Adipocyte (in vitro differentiated cells): ENCODE measurements around the gene PRX.

Experiments used
- DNase-seq: peaks from one replicate; pipeline ENCODE4 v3.0.0-alpha.2; 2015; ENCODE audit warnings: low read depth
- H3K27me3 ChIP-seq: replicated peaks from 2 replicates; pipeline ENCODE4 v1.7.0; 2013; ENCODE audit warnings: mild to moderate bottlenecking, low read length, moderate library complexity; ENCODE audit not compliant: control insufficient read depth, insufficient read depth
- H3K36me3 ChIP-seq: 2 replicates; pipeline ENCODE4 v1.7.0; 2013; ENCODE audit warnings: low read length, mild to moderate bottlenecking, moderate library complexity; ENCODE audit not compliant: control insufficient read depth, insufficient read depth, severe bottlenecking
- H3K4me1 ChIP-seq: 2 replicates; pipeline ENCODE4 v1.7.0; 2013; ENCODE audit warnings: mild to moderate bottlenecking, low read length, moderate library complexity; ENCODE audit not compliant: control insufficient read depth, insufficient read depth
- H3K4me3 ChIP-seq: 2 replicates; pipeline ENCODE4 v1.7.0; 2013; ENCODE audit warnings: mild to moderate bottlenecking, low read length, moderate library complexity
- H3K9ac ChIP-seq: 2 replicates; pipeline ENCODE4 v1.7.0; 2013; ENCODE audit warnings: mild to moderate bottlenecking, low read length, moderate library complexity
- H3K9me3 ChIP-seq: 2 replicates; pipeline ENCODE4 v1.7.0; 2013; ENCODE audit warnings: mild to moderate bottlenecking, low read length, moderate library complexity; ENCODE audit not compliant: control insufficient read depth

Gene PRX

DNA sequence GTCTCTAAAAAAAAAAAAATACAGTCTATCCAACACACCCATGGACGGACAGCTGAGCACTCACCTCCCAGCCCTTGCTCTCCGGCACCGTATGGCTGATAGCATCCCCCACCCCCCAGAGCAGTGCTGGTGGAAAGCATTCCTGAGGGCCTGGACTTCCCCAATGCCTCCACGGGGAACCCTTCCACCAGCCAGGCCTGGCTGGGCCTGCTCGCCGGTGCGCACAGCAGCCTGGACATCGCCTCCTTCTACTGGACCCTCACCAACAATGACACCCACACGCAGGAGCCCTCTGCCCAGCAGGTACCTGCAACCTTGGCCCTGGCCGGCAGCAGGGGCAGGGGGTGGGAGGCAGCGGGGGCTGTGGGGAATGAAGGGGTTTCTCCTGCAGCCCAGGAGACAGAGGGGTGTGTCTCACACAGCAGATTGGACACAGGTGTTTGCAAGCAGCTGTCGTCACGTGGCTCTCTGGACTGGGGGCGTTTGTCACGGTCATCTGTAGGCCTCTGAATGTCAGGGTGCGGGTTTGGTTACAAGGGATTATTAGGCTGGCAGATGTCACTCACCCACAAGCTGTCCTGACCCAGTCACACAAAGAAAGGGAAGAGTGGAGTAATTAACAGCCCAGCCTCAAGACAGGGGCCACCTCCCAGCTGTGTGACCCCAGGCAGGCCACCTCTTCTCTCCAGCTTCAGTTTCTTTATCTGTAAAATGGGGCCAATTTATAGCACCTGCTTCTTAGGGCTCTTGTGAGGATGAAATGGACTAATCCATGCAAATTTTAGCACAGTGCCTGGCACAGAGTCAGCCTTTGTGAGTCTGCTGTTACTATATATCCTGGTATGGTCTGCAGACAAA lies 45.4 kb downstream of the PRX start:
- H3K4me3 ChIP-seq, result no peak overlapping the region
- no peaks in the 10 kb centered on the region for H3K27me3 ChIP-seq
- peaks cover 46% of the 10 kb centered on the region for H3K36me3 ChIP-seq
- no peaks in the 10 kb centered on the region for H3K9me3 ChIP-seq
- peaks cover 3% of the 10 kb centered on the region for H3K4me1 ChIP-seq
- DNase-seq, result no peak
- no peak overlapping the region for H3K9ac ChIP-seq

DNA sequence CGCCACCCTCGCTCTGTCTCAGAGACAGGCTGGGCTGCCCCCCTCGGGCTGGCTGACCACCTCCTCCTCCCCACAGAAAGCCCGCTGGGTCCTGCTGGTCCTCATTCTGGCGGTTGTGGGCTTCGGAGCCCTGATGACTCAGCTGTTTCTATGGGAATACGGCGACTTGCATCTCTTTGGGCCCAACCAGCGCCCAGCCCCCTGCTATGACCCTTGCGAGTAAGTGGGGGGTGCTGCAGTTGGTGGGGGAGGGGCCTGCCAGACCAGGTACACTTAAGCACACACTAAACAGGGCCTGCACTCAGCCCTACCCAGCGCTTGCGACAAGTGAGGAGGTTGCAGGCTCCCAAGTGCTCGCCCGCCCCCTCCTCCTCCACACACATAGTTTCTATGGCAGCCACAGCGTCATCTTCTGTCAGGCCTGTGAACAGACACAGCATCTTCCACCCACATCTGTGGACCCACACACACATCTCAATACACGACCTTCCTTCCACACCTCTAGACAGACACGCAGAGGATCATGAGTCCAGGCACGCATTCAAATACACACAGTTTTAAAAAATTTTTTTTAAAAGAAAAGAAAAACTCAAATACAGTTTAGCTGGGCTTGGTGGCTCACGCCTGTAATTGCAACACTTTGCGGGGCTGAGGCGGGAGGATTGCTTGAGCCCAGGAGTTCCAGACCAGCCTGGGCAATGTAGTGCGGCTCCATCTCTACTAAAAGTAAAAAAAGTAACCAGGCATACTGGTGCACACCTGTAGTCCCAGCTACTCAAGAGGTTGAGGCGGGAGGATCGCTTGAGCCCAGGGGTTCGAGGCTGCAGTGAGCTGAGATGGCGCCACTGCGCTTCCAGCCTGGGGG lies 46.2 kb downstream of the PRX start:
- H3K9me3 ChIP-seq, result no peaks in the 10 kb centered on the region
- H3K36me3 ChIP-seq, result peaks cover 39% of the 10 kb centered on the region
- no peaks in the 10 kb centered on the region for H3K27me3 ChIP-seq
- no peak for DNase-seq
- H3K4me1 ChIP-seq, result peaks cover 3% of the 10 kb centered on the region
- no peak overlapping the region for H3K9ac ChIP-seq
- no peak overlapping the region for H3K4me3 ChIP-seq

DNA sequence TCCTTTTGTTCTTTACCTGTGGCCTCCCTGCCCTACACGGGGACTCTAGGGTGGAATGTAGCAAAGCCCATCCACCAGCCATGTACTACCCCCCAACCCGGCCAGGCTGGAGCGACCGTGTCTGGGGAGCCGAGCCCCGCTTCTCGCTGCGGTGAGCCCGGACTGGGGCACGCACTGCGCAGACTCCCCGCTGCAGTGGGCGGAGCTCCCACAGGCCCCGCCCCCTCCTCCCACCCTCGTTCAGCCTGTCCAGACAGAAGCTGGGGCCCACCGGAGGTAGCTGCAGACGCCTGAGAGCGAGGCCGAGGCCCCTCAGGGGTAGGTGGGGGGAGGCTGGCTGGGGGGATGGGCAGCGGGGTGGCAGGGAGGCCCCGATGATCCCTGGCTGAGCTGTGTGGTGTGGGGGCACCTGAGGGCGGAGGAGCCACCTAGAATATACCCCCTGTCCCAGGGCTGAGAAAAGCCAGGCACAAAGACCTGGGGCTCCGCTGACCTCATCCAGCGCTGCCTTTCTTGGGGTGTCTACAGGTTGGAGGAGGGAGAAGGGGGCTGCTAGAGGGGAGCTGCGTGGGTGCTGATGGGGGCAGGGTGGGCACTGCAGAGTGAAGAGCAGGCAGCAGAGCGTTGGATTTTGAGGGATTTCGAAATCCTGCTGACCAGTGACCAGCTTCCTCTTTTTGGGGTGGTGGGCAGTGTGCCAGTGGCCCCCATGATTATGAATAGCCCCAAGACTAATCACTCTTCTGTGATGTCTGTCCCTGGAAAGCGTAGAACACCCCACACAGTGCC lies 47.4 kb downstream of the PRX start:
- Histone ChIP-seq H3K9ac (peak overlapping the region; percentile 70), H3K4me1 (peaks cover 3% of the 10 kb centered on the region), H3K9me3 (no peaks in the 10 kb centered on the region), H3K36me3 (peaks cover 34% of the 10 kb centered on the region), H3K4me3 (peak overlapping the region; percentile 67), H3K27me3 (no peaks in the 10 kb centered on the region)
- peak; percentile 93 for DNase-seq

DNA sequence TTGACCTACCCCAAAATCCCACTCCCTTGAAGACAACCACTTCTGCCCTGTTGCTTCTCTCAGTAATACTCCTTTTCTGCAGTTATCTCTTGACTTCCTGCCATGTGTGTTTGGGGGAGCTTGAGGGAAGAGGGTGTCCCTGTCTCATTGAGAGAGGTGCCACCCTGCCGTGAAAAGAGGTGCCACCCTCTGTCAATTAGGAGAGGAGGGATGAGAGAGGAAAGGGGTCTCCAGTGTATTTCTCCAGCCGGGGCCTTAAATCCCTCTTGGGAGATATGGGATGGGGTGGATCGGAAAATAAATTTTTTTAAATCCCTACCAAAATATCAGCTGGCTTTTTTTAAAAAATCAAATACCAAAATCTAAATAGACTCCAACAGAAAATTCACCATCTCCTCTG lies 48.2 kb downstream of the PRX start:
- peak overlapping the region; percentile 67 for H3K4me3 ChIP-seq
- DNase-seq, result no peak

DNA sequence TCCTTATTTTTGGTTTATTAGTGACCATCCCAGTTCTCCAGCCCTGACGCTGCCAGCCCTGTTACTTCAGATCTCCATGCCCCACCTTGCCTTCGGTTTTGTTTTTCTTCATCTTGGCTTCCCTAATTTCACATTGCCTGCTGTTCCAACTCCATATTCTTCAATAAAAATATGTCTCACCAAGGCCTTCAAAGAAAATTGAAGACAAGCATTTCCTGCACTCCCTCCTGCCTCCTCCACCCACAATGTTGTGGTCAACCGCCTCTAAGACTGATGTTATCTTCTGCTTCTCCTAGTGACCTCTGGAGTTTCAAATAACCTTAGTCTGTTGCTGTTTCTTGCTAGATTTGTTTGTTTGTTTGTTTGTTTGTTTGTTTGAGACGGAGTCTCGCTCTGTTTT lies 50.1 kb downstream of the PRX start:
- no peak for DNase-seq
- Histone ChIP-seq H3K4me1 (peaks cover 3% of the 10 kb centered on the region), H3K36me3 (peaks cover 16% of the 10 kb centered on the region)

More for the DNA sequence above, 48.2 kb downstream of the PRX start:
- no peaks in the 10 kb centered on the region for H3K9me3 ChIP-seq
- no peaks in the 10 kb centered on the region for H3K27me3 ChIP-seq
- H3K4me1 ChIP-seq, result peaks cover 3% of the 10 kb centered on the region
- peak overlapping the region; percentile 70 for H3K9ac ChIP-seq
- peaks cover 26% of the 10 kb centered on the region for H3K36me3 ChIP-seq

DNA sequence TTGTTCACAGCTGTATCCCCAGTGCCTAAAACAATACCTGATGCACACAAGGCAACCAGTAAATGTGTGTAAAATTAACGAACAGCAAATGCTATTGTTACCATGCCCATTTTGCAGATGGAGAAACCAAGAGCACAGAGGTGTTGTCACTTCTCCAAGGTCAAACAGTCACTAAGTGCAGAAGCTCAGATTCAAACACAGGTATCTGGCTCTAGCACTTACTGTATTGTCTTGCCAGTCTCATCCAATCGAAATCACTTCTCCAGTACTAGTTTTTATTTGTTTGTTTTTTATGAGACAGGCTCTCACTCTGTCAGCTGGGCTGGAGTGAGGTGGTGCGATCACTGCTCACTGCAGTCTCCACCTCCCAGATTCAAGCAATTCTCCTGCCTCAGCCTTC lies 51.0 kb downstream of the PRX start:
- no peaks in the 10 kb centered on the region for H3K9me3 ChIP-seq
- no peak overlapping the region for H3K4me3 ChIP-seq
- H3K27me3 ChIP-seq, result no peaks in the 10 kb centered on the region
- no peak overlapping the region for H3K9ac ChIP-seq
- H3K36me3 ChIP-seq, result peaks cover 12% of the 10 kb centered on the region
- peaks cover 8% of the 10 kb centered on the region for H3K4me1 ChIP-seq
- DNase-seq, result no peak

More for the DNA sequence above, 50.1 kb downstream of the PRX start:
- no peak overlapping the region for H3K4me3 ChIP-seq
- H3K27me3 ChIP-seq, result no peaks in the 10 kb centered on the region
- no peak overlapping the region for H3K9ac ChIP-seq
- no peaks in the 10 kb centered on the region for H3K9me3 ChIP-seq

DNA sequence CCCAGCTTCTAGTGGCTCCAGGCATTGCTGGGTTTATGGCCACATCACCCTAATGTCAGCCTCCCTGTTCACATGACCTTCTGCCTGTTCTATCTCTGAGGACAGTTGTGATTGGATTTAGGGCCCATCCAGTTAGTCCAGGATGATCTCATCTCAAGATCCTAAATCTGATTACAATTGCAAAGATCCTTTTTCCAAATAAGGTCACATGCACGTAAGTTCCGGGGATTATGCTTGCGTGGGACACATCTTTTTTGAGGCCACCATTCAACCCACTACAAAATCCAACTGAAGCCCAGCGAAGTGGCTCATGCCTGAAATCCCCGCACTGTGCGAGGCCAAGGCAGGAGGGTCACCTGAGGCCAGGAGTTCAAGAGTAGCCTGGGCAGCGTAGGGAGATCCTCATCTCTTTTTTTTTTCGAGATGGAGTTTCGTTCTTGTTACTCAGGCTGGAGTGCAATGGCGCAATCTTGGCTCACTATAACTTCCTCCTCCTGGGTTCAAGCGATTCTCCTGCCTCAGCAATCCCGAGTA lies 52.4 kb downstream of the PRX start:
- H3K27me3 ChIP-seq, result no peaks in the 10 kb centered on the region
- DNase-seq, result no peak
- H3K4me1 ChIP-seq, result peaks cover 8% of the 10 kb centered on the region
- no peaks in the 10 kb centered on the region for H3K9me3 ChIP-seq
- H3K9ac ChIP-seq, result no peak overlapping the region
- H3K36me3 ChIP-seq, result peaks cover 4% of the 10 kb centered on the region
- H3K4me3 ChIP-seq, result no peak overlapping the region

DNA sequence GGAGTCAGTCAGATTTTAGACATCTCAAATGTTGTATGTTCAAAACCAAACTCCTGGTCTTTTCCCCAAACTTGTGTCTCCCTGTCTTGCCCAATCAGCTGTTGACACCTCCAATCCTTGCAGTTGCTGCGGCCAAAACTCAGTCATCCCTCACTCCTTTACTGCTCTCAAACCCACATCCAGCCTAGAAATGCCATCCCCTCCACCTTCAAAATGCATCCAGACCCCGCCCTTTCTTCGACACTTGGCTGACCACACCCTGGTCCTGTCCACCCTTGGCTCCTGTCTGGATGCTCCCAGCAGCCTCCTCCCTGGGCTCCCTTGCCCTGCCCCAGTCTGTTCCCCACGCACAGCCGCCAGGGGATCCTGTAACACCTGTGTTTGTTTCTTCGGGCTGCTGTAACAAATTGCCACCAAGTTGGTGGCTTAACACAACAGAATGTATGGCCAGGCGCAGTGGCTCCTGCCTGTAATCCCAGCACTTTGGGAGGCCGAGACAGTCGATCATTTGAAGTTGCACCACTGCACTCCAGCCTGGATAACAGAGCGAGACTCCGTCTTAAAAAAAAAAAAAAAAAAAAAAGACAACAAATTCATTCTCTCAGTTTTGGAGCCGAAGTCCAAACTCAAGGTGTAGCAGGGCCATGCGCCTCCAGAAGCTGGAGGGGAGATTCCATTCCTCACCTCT lies 53.0 kb downstream of the PRX start:
- no peak overlapping the region for H3K9ac ChIP-seq
- H3K4me3 ChIP-seq, result no peak overlapping the region
- peaks cover 4% of the 10 kb centered on the region for H3K36me3 ChIP-seq
- no peaks in the 10 kb centered on the region for H3K9me3 ChIP-seq
- peaks cover 5% of the 10 kb centered on the region for H3K4me1 ChIP-seq
- H3K27me3 ChIP-seq, result no peaks in the 10 kb centered on the region
- no peak for DNase-seq

DNA sequence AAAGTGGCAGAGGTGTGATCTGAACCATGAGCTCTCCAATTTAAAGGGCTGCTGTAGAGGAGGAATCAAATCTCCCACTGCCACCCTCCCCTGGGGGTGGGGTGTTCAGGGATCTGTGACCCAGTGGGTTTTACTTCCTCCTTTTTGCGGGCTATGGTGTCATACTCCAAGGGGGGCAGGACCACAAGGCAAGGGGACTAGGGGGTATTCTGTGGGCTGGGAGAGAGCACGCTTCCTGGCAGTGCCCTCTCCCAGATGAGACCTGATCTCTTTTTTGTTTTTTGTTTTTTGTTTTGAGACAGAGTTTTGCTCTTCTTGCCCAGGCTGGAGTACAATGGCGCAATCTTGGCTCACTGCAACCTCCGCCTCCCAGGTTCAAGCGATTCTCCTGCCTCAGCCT lies 54.4 kb downstream of the PRX start:
- Histone ChIP-seq H3K9me3 (no peaks in the 10 kb centered on the region), H3K4me3 (no peak overlapping the region), H3K4me1 (peaks cover 5% of the 10 kb centered on the region), H3K27me3 (no peaks in the 10 kb centered on the region), H3K9ac (no peak overlapping the region), H3K36me3 (peaks cover 4% of the 10 kb centered on the region)
- DNase-seq, result no peak

DNA sequence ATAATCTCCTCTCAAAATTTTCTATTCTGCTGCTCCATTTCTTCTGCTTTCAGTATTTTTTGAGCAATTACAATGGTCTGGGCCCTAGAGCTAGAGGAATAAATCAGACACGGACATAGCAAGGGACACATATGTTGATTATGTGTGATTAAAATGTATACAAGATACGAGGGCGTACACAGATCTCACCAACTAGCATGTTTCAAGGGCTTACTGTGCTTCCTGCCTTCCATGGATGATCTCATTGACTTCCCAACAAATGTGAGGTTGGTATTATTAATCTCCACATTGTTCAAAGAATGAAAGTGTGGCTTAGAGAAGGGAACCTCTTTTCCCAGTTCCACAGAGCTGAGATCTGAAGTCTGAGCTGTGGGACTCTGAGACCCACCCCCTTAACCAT lies 55.5 kb downstream of the PRX start:
- DNase-seq, result no peak
- no peaks in the 10 kb centered on the region for H3K27me3 ChIP-seq
- peaks cover 5% of the 10 kb centered on the region for H3K4me1 ChIP-seq
- no peak overlapping the region for H3K4me3 ChIP-seq
- H3K36me3 ChIP-seq, result peaks cover 4% of the 10 kb centered on the region
- no peak overlapping the region for H3K9ac ChIP-seq
- no peaks in the 10 kb centered on the region for H3K9me3 ChIP-seq
